Measurements from ENCODE around the gene GAP43.
"Not testable (repeated sequence)": the region's sequence is repeated elsewhere in the genome, so short reads cannot be mapped to it uniquely, and the experiment has no call there.

The GAP43 gene

GRCh38 chr3:115697263-115698053 lies 74.1 kb downstream of the GAP43 start:
- no peak for DNase-seq (ENCODE audit: low read depth in 2 of 2, low spot score in 1 of 2)

DNA sequence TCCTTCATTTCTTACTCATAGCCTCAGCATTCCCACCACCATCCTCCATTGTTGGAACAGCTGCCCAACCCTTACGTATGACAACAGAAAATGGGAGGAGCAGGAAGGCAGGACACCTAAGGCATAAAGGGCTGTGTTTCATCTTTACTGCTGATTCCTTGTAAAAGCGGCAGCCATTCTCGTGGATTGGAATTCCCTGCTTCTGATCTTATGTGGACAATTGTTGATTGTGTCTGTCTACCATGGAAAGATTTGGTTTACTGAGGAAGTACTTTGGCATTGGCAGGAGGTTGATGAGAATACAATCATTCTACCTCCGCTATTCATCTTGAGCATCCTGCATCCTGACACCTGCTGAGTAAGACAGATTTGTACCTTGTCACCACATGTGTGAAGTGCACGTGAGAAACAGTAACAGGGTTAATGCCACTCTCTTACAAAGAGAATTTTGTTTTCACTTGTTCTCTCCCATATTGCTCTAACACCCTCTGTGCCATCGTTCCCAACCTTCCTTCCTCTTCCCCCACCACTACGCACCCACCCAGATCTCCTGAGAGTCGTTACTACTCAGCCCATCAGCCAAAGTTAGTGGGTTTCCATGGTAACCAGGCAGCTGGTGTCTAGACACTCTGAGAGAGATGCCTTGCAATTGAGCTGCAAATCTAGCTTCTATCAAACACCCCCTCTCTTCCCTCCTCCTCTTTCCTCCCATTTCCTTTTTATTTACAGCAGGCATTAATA lies 75.7 kb downstream of the GAP43 start:
- no peak for DNase-seq (ENCODE audit: low read depth in 2 of 2, low spot score in 1 of 2)

GRCh38 chr3:115699706-115700105 lies 76.4 kb downstream of the GAP43 start:
- no peak for DNase-seq (ENCODE audit: low read depth in 2 of 2, low spot score in 1 of 2)

- DNase-seq (ENCODE audit: low read depth in 2 of 2, low spot score in 1 of 2) = no peak
Observed at GRCh38 chr3:115702598-115702997, 79.3 kb downstream of the GAP43 start.

GRCh38 chr3:115704661-115705338 lies 81.5 kb downstream of the GAP43 start:
- DNase-seq (ENCODE audit: low read depth in 2 of 2, low spot score in 1 of 2) = no peak

DNA sequence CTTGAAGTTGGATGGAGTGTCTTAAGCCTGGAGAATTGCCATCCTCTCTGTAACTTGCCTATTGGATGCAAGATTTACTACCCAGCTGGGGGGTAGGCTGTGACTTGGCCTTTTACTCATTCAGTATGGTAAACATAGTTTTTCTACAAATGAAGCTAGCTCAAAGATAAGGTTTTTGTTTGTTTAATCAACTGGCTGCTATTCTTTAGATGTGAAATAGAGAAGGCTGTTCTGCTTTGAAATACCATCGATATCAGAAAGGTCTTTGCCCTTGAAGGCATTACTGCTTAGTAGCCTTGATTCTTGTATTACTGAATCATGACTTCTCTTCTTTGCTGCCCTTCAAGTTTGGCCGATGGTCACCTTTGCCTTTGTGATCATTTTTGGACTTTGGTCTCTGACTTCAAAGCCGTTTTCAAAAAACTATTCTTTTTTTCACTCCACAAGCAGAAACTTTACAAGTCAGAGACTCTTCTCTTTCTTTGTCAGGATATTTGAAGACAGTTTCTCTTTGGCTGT lies 83.1 kb downstream of the GAP43 start:
- DNase-seq (ENCODE audit: low read depth in 2 of 2, low spot score in 1 of 2) = no peak

DNA sequence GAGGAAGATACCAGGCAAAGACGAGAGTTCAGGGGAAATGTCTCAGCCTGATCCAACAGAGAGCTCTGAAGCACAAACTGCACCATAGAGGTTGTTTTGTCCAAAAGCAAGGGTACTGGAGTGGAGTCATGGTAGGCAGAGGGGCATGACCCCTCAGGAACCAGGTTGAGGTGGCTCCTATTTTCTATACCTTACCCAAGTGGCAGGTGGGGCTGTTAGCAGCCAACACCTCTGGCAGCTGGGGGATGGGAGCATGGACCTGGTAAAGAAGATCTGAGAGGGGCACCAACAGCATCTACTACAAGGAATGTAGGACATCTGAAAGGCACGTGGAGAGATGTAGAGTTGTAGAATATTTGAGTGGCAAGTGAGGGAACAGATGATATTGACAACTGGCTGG lies 85.2 kb downstream of the GAP43 start:
- DNase-seq (ENCODE audit: low read depth in 2 of 2, low spot score in 1 of 2) = no peak

- no peak for DNase-seq (ENCODE audit: low read depth in 2 of 2, low spot score in 1 of 2)
Observed at GRCh38 chr3:115709093-115709492, 85.8 kb downstream of the GAP43 start.

DNA sequence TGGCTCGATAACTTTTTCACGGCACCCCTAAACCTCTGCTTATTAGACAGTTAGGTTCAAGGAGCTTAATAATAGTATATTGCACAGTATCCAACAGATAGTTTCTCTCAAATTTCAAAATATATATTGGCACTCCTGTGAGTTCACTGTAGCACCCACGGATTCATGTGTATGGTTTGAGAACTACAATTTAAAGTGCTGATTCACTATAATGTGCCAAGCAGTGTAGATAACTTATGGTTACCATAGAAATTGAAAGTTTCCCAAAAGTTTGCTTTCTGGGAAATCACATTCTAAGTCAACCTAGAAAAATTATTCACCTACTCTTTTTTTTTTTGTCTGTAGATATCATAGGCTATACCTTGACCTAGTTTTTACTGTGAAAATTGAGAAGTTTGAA lies 86.6 kb downstream of the GAP43 start:
- no peak for DNase-seq (ENCODE audit: low read depth in 2 of 2, low spot score in 1 of 2)

GRCh38 chr3:115710799-115711198 lies 87.5 kb downstream of the GAP43 start:
- DNase-seq (ENCODE audit: low read depth in 2 of 2, low spot score in 1 of 2) = no peak

GRCh38 chr3:115712871-115713270 lies 89.6 kb downstream of the GAP43 start:
- DNase-seq (ENCODE audit: low read depth in 2 of 2, low spot score in 1 of 2) = no peak

GRCh38 chr3:115713284-115713683 lies 90.0 kb downstream of the GAP43 start:
- no peak for DNase-seq (ENCODE audit: low read depth in 2 of 2, low spot score in 1 of 2)

DNA sequence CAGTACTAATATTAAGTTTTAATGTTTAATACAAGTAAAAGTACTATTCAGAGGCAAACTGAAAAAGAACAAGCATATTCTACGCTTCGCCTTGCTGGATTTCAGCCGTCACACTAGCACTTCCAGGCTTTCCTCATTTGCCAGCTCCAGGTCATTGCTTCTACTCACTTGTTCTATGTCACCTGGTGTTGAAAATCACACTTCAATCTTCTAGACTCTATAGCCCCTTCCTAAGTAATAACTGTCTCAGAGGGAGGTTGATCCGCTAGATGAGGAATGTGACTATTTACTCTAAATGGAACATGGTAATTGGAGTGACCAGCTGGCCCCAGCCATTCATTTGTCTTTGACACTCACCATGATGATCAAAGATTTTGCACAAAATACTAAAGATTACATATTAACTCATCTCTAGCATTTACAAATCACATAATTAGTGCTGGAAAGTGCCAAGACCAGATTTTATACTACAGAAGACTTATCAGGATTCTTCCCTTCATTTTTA lies 92.0 kb downstream of the GAP43 start:
- DNase-seq (ENCODE audit: low read depth in 2 of 2, low spot score in 1 of 2) = no peak

DNA sequence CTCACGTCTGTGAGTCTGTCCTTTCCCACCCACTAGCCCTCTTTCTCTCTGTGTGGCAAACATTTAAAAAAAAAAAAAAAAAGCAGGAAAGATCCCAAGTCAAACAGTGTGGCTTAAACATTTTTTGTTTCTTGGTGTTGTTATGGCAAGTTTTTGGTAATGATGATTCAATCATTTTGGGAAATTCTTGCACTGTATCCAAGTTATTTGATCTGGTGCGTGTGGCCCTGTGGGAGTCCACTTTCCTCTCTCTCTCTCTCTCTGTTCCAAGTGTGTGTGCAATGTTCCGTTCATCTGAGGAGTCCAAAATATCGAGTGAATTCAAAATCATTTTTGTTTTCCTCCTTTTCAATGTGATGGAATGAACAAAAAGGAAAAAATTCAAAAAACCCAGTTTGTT lies 97.7 kb downstream of the GAP43 start:
- DNase-seq (ENCODE audit: low read depth in 2 of 2, low spot score in 1 of 2) = no peak

DNA sequence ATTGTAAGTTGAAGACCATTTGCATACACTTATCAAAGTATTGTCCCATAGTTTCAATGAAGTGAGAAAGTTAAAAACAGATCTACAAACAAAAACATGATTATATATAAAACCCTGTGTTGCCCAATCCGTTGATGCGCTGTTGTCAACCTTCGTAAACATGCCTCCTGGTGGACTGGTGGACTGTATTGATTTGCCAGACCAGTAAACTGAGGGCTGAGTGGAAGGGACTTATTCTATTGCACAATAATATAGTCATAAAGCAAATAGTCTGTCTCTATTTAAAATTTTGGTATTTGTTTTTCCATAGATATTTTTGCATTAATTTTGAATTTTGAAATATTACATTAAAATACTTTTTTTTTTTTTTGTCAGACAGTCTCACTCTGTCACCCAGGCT lies 102.5 kb downstream of the GAP43 start:
- no peak for DNase-seq (ENCODE audit: low read depth in 2 of 2, low spot score in 1 of 2)

DNA sequence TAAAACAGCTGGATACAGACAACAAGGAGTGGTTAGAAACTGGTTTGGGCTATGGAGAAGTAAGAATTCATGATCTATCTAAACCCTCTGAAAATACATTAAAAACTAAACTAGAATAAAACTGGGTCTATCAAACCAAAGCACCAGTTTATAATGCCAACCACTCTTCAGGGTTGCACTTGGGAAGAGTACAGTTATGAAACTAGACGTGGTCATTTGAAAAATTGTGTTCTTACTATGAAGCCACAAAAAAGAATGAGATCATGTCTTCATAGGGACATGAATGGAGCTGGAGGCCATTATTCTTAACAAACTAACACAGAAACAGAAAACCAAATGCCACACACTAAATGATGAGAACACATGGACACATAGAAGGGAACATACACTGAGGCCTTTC lies 103.8 kb downstream of the GAP43 start:
- DNase-seq (ENCODE audit: low read depth in 2 of 2, low spot score in 1 of 2) = no peak

- no peak for DNase-seq (ENCODE audit: low read depth in 2 of 2, low spot score in 1 of 2)
Observed at GRCh38 chr3:115728013-115728412, 104.7 kb downstream of the GAP43 start.

DNA sequence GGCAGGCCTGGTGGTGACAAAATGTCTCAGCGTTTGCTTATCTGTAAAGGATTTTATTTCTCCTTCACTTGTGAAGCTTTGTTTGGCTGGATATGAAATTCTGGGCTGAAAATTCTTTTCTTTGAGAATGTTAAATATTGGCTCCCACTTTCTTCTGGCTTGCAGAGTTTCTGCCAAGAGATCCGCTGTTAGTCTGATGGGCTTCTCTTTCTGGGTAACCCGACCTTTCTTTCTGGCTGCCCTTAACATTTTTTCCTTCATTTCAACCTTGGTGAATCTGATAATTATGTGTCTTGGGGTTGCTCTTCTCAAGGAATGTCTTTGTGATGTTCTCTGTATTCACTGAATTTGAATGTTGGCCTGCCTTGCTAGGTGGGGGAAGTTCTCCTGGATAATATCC lies 113.0 kb downstream of the GAP43 start:
- not testable (repeated sequence) for DNase-seq (ENCODE audit: low read depth in 2 of 2, low spot score in 1 of 2)

DNA sequence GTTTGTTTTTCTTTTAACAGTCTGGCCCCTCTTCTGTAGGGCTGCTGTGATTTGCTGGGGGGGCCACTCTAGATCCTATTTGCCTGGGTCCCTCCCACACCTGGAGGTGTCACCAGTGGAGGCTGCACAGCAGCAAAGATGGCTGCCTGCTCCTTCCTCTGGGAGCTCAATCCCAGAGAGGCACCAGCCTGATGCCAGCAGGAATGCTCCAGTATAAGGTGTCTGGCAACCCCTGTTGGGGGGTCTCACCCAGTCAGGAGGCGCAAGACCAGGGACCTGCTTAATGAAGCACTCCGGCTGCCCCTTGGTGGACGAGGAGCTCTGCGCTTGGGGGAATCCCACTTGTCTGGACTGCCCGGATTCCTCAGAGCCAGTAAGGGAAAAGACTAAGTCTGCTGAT lies 118.3 kb downstream of the GAP43 start:
- no peak for DNase-seq (ENCODE audit: low read depth in 2 of 2, low spot score in 1 of 2)

DNA sequence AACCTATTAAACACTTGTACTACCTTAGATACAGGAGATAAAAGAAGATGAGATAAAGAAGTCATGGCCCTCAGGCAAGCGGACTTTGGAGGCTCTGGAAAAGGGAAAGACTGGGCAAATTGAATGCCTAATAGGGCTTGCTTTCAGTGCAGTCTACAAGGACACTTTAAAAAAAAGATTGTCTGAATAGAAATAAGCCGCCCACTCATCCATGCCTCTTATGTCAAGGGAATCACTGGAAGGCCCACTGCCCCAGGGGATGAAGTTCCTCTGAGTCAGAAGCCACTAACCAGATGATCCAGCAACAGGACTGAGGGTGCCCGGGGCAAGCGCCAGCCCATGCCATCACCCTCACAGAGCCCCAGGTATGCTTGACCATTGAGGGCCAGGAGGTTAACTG lies 121.2 kb downstream of the GAP43 start:
- not testable (repeated sequence) for DNase-seq (ENCODE audit: low read depth in 2 of 2, low spot score in 1 of 2)

DNA sequence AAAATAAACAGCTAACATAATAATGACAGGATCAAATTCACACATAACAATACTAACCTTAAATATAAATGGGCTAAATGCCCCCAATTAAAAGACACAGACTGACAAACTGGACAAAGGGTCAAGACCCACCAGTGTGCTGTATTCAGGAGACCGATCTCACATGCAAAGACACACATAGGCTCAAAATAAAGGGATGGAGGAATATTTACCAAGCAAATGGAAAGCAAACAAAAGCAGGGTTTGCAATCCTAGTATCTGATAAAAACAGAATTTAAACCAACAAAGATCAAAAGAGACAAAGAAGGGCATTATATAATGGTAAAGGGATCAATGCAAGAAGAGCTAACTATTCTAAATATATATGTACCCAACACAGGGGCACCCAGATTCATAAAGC lies 129.7 kb downstream of the GAP43 start:
- not testable (repeated sequence) for DNase-seq (ENCODE audit: low read depth in 2 of 2, low spot score in 1 of 2)
